SK-N-SH (cell line): ENCODE measurements around the gene CXCL1. TPM values are rescaled to one million over a fixed set of nuclear protein-coding genes. Genes with fewer than 3 reads are reported as not detected.

Source experiments
- CTCF ChIA-PET: fragments of 300-600, 350-600 bp; formaldehyde crosslinking; extraction: SDS; loops from one replicate; lab custom pipeline; 2021; lab: Yijun Ruan, JAX
- POLR2A ChIA-PET: fragments of 350-600 bp; sonication (Branson Sonifier 250); formaldehyde crosslinking; extraction: SDS; loops from one replicate; lab custom pipeline; 2020; ENCODE audit warnings: antibody characterized with exemption, inconsistent platforms; lab: Yijun Ruan, JAX
- DNase-seq: peaks from one replicate; pipeline ENCODE4 v3.0.0; 2012
- H2AFZ ChIP-seq: fragments of 200-600 bp; sonication (generic); 2 replicates; pipeline ENCODE4 v1.8.1; 2016; ENCODE audit warnings: antibody characterized with exemption, mild to moderate bottlenecking, low read depth
- H3F3A ChIP-seq: fragments of 200-600 bp; sonication (generic); replicated peaks from 2 replicates; pipeline ENCODE3; 2016; ENCODE audit warnings: antibody characterized with exemption, mild to moderate bottlenecking; ENCODE audit not compliant: insufficient read depth
- H3K27ac ChIP-seq, 2 experiments: fragments of 200-500 bp in 1 of 2; fragments of 200-600 bp in 1 of 2; sonication (Bioruptor generic) in 1 of 2; sonication (generic), shearing (Covaris generic) in 1 of 2; 2 replicates each; pipeline versions ENCODE4 v1.5.1 to v1.6.1; 2014 to 2016; ENCODE audit warnings: low read depth in 2 of 2, inconsistent platforms in 1 of 2, low read length in 1 of 2, mild to moderate bottlenecking in 1 of 2, mixed read lengths in 1 of 2
- H3K27me3 ChIP-seq: fragments of 200-600 bp; sonication (generic), shearing (Covaris generic); 2 replicates; pipeline ENCODE4 v1.6.1; 2016; ENCODE audit warnings: mixed run types; ENCODE audit not compliant: insufficient read depth
- H3K36me3 ChIP-seq, 2 experiments: fragments of 200-500 bp in 1 of 2; fragments of 200-600 bp in 1 of 2; sonication (Bioruptor generic) in 1 of 2; sonication (generic) in 1 of 2; replicated peaks in 1 of 2; 2 replicates each; pipeline versions ENCODE3 to v1.5.1; 2014 to 2016; ENCODE audit warnings: low read length in 1 of 2, mild to moderate bottlenecking in 1 of 2; ENCODE audit not compliant: insufficient read depth in 2 of 2, control insufficient read depth in 1 of 2
- H3K4me1 ChIP-seq, 2 experiments: fragments of 200-500 bp in 1 of 2; fragments of 200-600 bp in 1 of 2; sonication (Bioruptor generic) in 1 of 2; sonication (generic), shearing (Covaris generic) in 1 of 2; 2 replicates each; pipeline versions ENCODE4 v1.5.1 to v1.6.1; 2014 to 2016; ENCODE audit warnings: low read depth in 1 of 2, low read length in 1 of 2, mixed run types in 1 of 2; ENCODE audit not compliant: insufficient read depth in 2 of 2, control insufficient read depth in 1 of 2
- H3K4me2 ChIP-seq: fragments of 200-600 bp; sonication (generic), shearing (Covaris generic); 2 replicates; pipeline ENCODE4 v1.6.1; 2017; ENCODE audit warnings: mixed run types
- H3K4me3 ChIP-seq, 2 experiments: fragments of 200-500 bp in 1 of 2; fragments of 200-600 bp in 1 of 2; sonication (Bioruptor generic) in 1 of 2; sonication (generic), shearing (Covaris generic) in 1 of 2; 2 replicates each; pipeline versions ENCODE4 v1.5.1 to v1.8.1; 2014 to 2016; ENCODE audit warnings: low read depth in 2 of 2, inconsistent platforms in 1 of 2, low read length in 1 of 2, mild to moderate bottlenecking in 1 of 2, mixed read lengths in 1 of 2, moderate library complexity in 1 of 2
- H3K79me2 ChIP-seq: fragments of 200-600 bp; sonication (generic); 2 replicates; pipeline ENCODE4 v1.8.1; 2017; ENCODE audit warnings: mild to moderate bottlenecking; ENCODE audit not compliant: insufficient read depth
- H3K9ac ChIP-seq: fragments of 200-600 bp; sonication (generic); 2 replicates; pipeline ENCODE4 v1.6.1; 2017; ENCODE audit warnings: mixed run types
- H3K9me2 ChIP-seq: fragments of 200-600 bp; sonication (generic); 2 replicates; pipeline ENCODE4 v1.6.1; 2017; ENCODE audit warnings: mixed run types
- H3K9me3 ChIP-seq: fragments of 200-600 bp; sonication (generic); 2 replicates; pipeline ENCODE4 v1.6.1; 2017; ENCODE audit warnings: mixed run types, mild to moderate bottlenecking, moderate library complexity
- H4K20me1 ChIP-seq: fragments of 200-600 bp; sonication (generic); 2 replicates; pipeline ENCODE4 v1.6.1; 2017; ENCODE audit warnings: mild to moderate bottlenecking, mixed run types; ENCODE audit not compliant: insufficient read depth
- CTCF ChIP-seq: fragments of 200-600 bp; sonication (generic); IDR thresholded peaks from 2 replicates; pipeline ENCODE4 v1.6.1; 2017; ENCODE audit warnings: antibody characterized with exemption, mild to moderate bottlenecking, moderate library complexity
- ELF1 ChIP-seq: IDR thresholded peaks from 2 replicates; pipeline ENCODE4 v1.4.0; 2012
- EP300 ChIP-seq, 2 experiments: IDR thresholded peaks; 2 replicates each; pipeline versions ENCODE4 v1.4.0 to v1.6.1; 2012; ENCODE audit warnings: borderline replicate concordance in 1 of 2, low read depth in 1 of 2, low read length in 1 of 2
- GATA2 ChIP-seq: sonication (generic); formaldehyde crosslinking; IDR thresholded peaks from 2 replicates; pipeline ENCODE4 v1.5.0; 2020; ENCODE audit warnings: mild to moderate bottlenecking, missing genetic modification reagents
- IRF3 ChIP-seq: fragments of 150-350 bp; IDR thresholded peaks from 2 replicates; pipeline ENCODE4 v1.6.1; 2016; ENCODE audit warnings: mild to moderate bottlenecking, low read depth, low read length
- MAX ChIP-seq: IDR thresholded peaks from 2 replicates; pipeline ENCODE4 v1.4.0; 2012; ENCODE audit warnings: low read depth
- MXI1 ChIP-seq: IDR thresholded peaks from 2 replicates; pipeline ENCODE4 v1.6.1; 2012; ENCODE audit warnings: mild to moderate bottlenecking, low read depth, low read length, improper control_type of control experiment
- NFIC ChIP-seq: IDR thresholded peaks from 2 replicates; pipeline ENCODE4 v1.4.0; 2012; ENCODE audit warnings: borderline replicate concordance
- NRF1 ChIP-seq: IDR thresholded peaks from 2 replicates; pipeline ENCODE4 v1.6.1; 2012; ENCODE audit warnings: low read depth, mild to moderate bottlenecking, low read length
- PBX3 ChIP-seq: IDR thresholded peaks from 2 replicates; pipeline ENCODE4; 2012
- POLR2AphosphoS5 ChIP-seq: IDR thresholded peaks from 2 replicates; pipeline ENCODE4 v1.6.1; 2012; ENCODE audit warnings: low read depth, low read length
- RFX5 ChIP-seq: IDR thresholded peaks from 2 replicates; pipeline ENCODE4 v1.6.1; 2012; ENCODE audit warnings: mild to moderate bottlenecking, improper control_type of control experiment, low read length
- SIN3A ChIP-seq: IDR thresholded peaks from 2 replicates; pipeline ENCODE4 v1.6.1; 2012; ENCODE audit warnings: low read depth, mild to moderate bottlenecking, low read length, moderate library complexity, borderline replicate concordance
- TEAD4 ChIP-seq: IDR thresholded peaks from 2 replicates; pipeline ENCODE4 v1.4.0; 2012; ENCODE audit warnings: mild to moderate bottlenecking, borderline replicate concordance; ENCODE audit not compliant: insufficient read depth
- YY1 ChIP-seq: IDR thresholded peaks from 2 replicates; pipeline ENCODE4 v1.4.0; 2012; ENCODE audit warnings: low read depth, mild to moderate bottlenecking
- ZBTB33 ChIP-seq: IDR thresholded peaks from 2 replicates; pipeline ENCODE4 v1.4.0; 2012; ENCODE audit warnings: low read depth, borderline replicate concordance
- WGBS: methylation state at CpG from one replicate; pipeline ENCODE4 v1.1.6; 2017; ENCODE audit warnings: low lambda C conversion rate; 5-methylcytosine and 5-hydroxymethylcytosine counted together
- polyA plus RNA-seq, 3 experiments: library from polyadenylated mRNA; depleted of rRNA; stranded (reverse); fragments of >200 nt; gene quantifications; 2 replicates each; pipeline ENCODE4 v1.2.3, GENCODE V29; 2012

Gene CXCL1
- polyA plus RNA-seq, 1 of the 3 experiments (the other 2 are of a cell fraction): 0.12 TPM

- Histone ChIP-seq H4K20me1 (no peaks in the 10 kb centered on the region), H3K4me3 (no peak overlapping the region), H3K36me3 (no peaks in the 10 kb centered on the region), H3K27ac (no peak overlapping the region), H3K4me1 (no peaks in the 10 kb centered on the region), H3F3A (no peaks in the 10 kb centered on the region), H3K9ac (no peak overlapping the region), H3K4me2 (no peak overlapping the region), H2AFZ (no peak overlapping the region), H3K27me3 (peaks cover 6% of the 10 kb centered on the region; the same call in 1 of the 2 replicates), H3K9me3 (no peaks in the 10 kb centered on the region), H3K9me2 (no peaks in the 10 kb centered on the region), H3K79me2 (no peaks in the 10 kb centered on the region)
- ChIA-PET POLR2A (interaction anchor here (0.7 kb wide), 1 partner anchor 568 kb away, joined by 3 read pairs; no protein-coding TSS in a partner anchor), CTCF (no interaction called here)
- no peak for DNase-seq
- TF ChIP-seq MAX (no peak), RFX5 (no peak), NFIC (no peak), NRF1 (no peak), MXI1 (no peak), PBX3 (no peak), ELF1 (no peak)
Measured at GRCh38 chr4:73852771-73853170, 16.4 kb upstream of the CXCL1 start.

- Histone ChIP-seq H3K9me3 (no peaks in the 10 kb centered on the region), H3K4me2 (no peak within 1 kb of the TSS), H3K9me2 (no peaks in the 10 kb centered on the region), H3K79me2 (no peaks in the 10 kb centered on the region), H3K27me3 (peaks cover 5% of the 10 kb centered on the region; the same call in 1 of the 2 replicates), H3K36me3 (no peaks in the 10 kb centered on the region), H3K9ac (no peak within 1 kb of the TSS), H2AFZ (no peak within 1 kb of the TSS), H3K4me3 (no peak within 1 kb of the TSS), H4K20me1 (no peaks in the 10 kb centered on the region), H3F3A (no peaks in the 10 kb centered on the region), H3K4me1 (no peaks in the 10 kb centered on the region), H3K27ac (no peak within 1 kb of the TSS)
- TF ChIP-seq CTCF: no peak
- TF ChIP-seq TEAD4: no peak
- no peak for TF ChIP-seq RFX5
- TF ChIP-seq GATA2 (CRISPR knock-in tag): no peak
- no peak for TF ChIP-seq PBX3
- no peak for TF ChIP-seq YY1
- no peak for TF ChIP-seq IRF3
- no peak for TF ChIP-seq EP300 (IDR thresholded peaks at IDR 0.05; ENCODE audit: borderline replicate concordance in 1 of 2, low read depth in 1 of 2, low read length in 1 of 2)
- TF ChIP-seq POLR2AphosphoS5: no peak
- TF ChIP-seq SIN3A: no peak
- TF ChIP-seq ZBTB33: no peak
- 13% methylated on average over 9 of the region's 22 CpGs for whole genome bisulfite sequencing
- CTCF ChIA-PET: no interaction called here
- no peak for DNase-seq
- POLR2A ChIA-PET: interaction anchor here (0.7 kb wide), 1 partner anchor 568 kb away, joined by 3 read pairs; no protein-coding TSS in a partner anchor
Measured at GRCh38 chr4:73853246-73853704, 15.9 kb upstream of the CXCL1 start, which contains the start of gene PF4V1. TSS of gene PF4V1 (plus strand) at chr4:73853296. CDS start at chr4:73853363, 67 bp downstream.
